ENCODE data around the gene DPF3.

DNA sequence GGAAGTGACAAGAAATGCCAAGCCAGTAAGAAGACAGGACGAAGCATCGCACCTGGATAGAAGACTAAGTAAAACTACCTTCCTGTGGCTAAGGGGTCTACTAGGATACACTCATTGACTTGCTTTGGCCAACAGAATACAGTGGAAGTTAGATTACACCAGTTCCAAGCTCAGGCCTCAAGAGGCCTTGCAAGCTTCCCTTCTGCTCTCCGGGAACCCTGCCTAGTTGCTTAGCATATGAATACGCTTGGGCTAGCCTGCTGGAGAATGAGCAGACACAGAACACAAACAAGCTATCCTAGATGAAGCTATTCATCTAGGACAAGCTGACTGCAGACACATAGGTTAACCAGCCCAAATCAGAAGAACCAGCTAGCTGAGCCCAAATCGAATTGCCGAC is 97.0 kb downstream of the DPF3 start:
- TF ChIP-seq EZH2 (optimal IDR thresholded peaks at IDR 0.05; ENCODE audit: low read depth, low read length) = no peak
- TF ChIP-seq, protein P1, sequence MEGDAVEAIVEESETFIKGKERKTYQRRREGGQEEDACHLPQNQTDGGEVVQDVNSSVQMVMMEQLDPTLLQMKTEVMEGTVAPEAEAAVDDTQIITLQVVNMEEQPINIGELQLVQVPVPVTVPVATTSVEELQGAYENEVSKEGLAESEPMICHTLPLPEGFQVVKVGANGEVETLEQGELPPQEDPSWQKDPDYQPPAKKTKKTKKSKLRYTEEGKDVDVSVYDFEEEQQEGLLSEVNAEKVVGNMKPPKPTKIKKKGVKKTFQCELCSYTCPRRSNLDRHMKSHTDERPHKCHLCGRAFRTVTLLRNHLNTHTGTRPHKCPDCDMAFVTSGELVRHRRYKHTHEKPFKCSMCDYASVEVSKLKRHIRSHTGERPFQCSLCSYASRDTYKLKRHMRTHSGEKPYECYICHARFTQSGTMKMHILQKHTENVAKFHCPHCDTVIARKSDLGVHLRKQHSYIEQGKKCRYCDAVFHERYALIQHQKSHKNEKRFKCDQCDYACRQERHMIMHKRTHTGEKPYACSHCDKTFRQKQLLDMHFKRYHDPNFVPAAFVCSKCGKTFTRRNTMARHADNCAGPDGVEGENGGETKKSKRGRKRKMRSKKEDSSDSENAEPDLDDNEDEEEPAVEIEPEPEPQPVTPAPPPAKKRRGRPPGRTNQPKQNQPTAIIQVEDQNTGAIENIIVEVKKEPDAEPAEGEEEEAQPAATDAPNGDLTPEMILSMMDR (IDR thresholded peaks at IDR 0.05; ENCODE audit: low read length) = no peak
